HCT116 (cell line): ENCODE results near the gene ECEL1.

Experiments
- JUND ChIP-seq: IDR thresholded peaks from 2 replicates; pipeline ENCODE4 v1.6.1; 2012
- SIN3A ChIP-seq: IDR thresholded peaks from 2 replicates; pipeline ENCODE4 v1.6.1; 2012; ENCODE audit warnings: low read depth

DNA sequence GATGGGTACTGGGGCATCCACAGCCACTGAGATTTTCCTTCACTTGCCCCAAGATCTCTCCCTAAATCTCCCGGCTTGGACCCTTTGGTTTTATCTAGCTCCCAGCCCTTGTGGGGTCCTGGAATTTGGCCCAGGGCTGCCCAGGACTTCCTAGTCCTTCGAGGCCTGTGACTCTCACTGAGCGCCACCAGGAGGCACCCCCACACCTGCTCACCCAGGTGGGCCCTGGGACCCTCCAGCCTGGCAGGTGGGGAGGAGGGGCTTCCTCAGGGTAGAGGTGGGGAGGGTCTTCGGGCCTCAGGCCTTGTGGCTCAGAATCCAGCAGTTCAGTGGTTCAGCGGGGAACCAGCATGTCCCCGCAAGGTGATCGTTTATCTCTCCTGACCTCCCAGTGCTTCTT, 20.6 kb upstream of the ECEL1 start:
- TF ChIP-seq JUND (no peak), SIN3A (no peak)
